Measurements from ENCODE around the gene LDB2. TPM values are rescaled to one million over a fixed set of nuclear protein-coding genes. Genes with fewer than 3 reads are reported as not detected.

Gene LDB2
- total RNA-seq, 1 donor from 2014 or later = 31.5 TPM

DNA sequence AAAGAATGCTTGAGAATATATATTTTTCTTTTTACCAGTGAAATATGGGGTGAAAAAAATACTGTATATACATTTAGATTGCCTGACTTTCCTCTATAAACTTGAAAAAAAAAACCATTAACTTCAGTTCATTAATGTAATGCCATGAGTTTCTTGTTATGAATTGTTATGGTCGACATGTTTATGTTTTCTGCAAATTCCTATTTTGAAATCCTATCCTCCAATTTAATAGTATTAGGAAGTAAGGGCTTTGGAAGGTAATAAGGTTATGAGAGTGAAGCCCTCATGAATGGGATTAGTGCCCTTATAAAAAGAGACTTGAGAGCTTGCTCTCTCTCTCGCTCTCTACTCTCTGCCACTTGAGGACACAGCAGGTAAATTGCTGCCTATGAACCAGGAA lies 211.4 kb downstream of the LDB2 start:
- no peak overlapping the region for H3K27ac Mint-ChIP-seq
- H3K9me3 Mint-ChIP-seq = no peaks in the 10 kb centered on the region
- no peak for DNase-seq (ENCODE audit: extremely low spot score, unreplicated experiment)
- H3K4me3 Mint-ChIP-seq = no peak overlapping the region
- TF ChIP-seq CTCF (conservative IDR thresholded peaks at IDR 0.05) = no peak
- peaks cover 18% of the 10 kb centered on the region for H3K4me1 Mint-ChIP-seq (ENCODE audit: unreplicated experiment)
- H3K36me3 Mint-ChIP-seq = no peaks in the 10 kb centered on the region
- no peaks in the 10 kb centered on the region for H3K27me3 Mint-ChIP-seq

DNA sequence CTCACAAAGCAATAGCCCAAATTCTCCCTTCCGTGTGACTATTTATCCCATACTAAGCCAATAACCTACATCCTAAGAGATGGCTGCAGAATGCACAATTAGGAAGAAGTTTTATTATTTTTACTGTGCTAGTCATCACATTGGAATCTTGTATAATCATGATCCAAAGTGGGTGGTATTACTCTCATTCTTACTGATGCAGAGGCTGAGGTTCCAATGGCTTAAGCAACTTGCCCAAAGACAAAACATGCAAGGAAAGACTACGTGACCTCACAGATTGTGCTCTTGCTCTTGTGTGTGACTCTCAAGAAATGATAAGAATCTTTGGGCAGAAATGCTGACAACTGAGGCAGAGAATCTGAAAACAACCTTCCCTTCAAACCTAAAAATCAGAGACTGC lies 212.2 kb downstream of the LDB2 start:
- no peak overlapping the region for H3K27ac Mint-ChIP-seq

DNA sequence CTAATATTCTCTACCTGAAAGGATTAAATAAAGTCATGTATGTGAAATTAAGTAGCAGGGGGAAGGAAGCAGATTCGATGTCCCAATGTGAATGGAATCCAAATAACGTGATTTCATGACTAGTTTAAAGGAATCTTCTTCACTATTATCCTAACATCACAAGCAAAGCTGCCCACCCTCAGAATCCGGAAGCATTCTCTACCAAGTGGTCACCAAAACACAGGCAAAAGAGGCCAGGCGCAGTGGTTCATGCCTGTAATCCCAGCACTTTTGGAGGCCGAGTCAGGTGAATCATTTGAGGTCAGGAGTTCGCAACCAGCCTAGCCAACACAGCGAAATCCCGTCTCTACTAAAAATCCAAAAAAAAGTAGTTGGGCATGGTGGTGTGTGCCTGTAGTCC lies 212.9 kb downstream of the LDB2 start:
- peaks cover 17% of the 10 kb centered on the region for H3K4me1 Mint-ChIP-seq (ENCODE audit: unreplicated experiment)
- no peak overlapping the region for H3K4me3 Mint-ChIP-seq
- H3K36me3 Mint-ChIP-seq = no peaks in the 10 kb centered on the region
- no peak overlapping the region for H3K27ac Mint-ChIP-seq
- H3K27me3 Mint-ChIP-seq = no peaks in the 10 kb centered on the region
- TF ChIP-seq CTCF (conservative IDR thresholded peaks at IDR 0.05) = no peak
- no peak for DNase-seq (ENCODE audit: extremely low spot score, unreplicated experiment)
- H3K9me3 Mint-ChIP-seq = no peaks in the 10 kb centered on the region

More for the DNA sequence above, 212.2 kb downstream of the LDB2 start:
- no peak for TF ChIP-seq CTCF (conservative IDR thresholded peaks at IDR 0.05)
- no peaks in the 10 kb centered on the region for H3K27me3 Mint-ChIP-seq
- H3K4me1 Mint-ChIP-seq (ENCODE audit: unreplicated experiment) = peaks cover 15% of the 10 kb centered on the region
- no peak for DNase-seq (ENCODE audit: extremely low spot score, unreplicated experiment)
- no peaks in the 10 kb centered on the region for H3K36me3 Mint-ChIP-seq
- H3K4me3 Mint-ChIP-seq = no peak overlapping the region
- no peaks in the 10 kb centered on the region for H3K9me3 Mint-ChIP-seq

DNA sequence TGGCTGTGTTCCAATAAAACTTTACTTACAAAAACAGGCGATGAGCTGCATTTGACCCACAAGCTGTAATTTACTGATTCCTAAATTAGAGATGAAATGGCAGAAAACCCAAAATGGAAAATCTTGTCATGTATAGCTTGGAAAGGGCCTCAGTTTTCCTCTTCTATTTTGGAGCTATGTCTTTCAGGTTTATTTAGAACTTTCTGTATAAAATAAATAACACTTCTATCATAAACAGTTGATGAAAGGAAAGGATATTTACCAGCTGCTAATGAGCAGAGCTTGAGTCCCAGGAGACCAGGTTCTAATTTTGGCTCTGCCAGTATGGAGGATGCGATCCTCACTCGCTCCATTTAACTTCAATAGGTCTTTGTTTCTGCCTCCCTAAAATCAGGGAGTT lies 213.5 kb downstream of the LDB2 start:
- TF ChIP-seq CTCF (conservative IDR thresholded peaks at IDR 0.05) = no peak
- H3K36me3 Mint-ChIP-seq = no peaks in the 10 kb centered on the region
- H3K4me1 Mint-ChIP-seq (ENCODE audit: unreplicated experiment) = peaks cover 19% of the 10 kb centered on the region
- no peak overlapping the region for H3K4me3 Mint-ChIP-seq
- H3K27ac Mint-ChIP-seq = no peak overlapping the region
- DNase-seq (ENCODE audit: extremely low spot score, unreplicated experiment) = no peak
- no peaks in the 10 kb centered on the region for H3K9me3 Mint-ChIP-seq
- no peaks in the 10 kb centered on the region for H3K27me3 Mint-ChIP-seq

DNA sequence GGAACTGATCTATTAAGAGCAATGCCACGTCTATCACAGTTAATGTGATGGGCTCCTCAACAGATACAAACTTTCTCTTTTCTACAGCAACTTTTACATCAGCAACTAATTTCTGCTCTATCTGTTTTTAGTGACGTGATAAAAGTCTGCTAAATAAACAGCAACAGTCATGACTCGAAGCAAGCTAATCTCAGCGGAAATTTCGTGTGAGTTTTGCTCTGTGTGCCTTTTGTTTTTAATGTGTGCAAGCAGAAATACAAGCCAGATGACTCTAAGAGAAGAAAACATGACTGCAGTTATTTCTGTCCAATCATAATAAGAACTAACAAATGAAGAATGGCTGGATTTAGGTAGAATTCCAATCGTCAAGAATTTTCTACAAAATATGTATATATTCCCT lies 214.3 kb downstream of the LDB2 start:
- TF ChIP-seq CTCF (conservative IDR thresholded peaks at IDR 0.05) = no peak
- H3K9me3 Mint-ChIP-seq = no peaks in the 10 kb centered on the region
- DNase-seq (ENCODE audit: extremely low spot score, unreplicated experiment) = no peak
- H3K27me3 Mint-ChIP-seq = no peaks in the 10 kb centered on the region
- H3K4me3 Mint-ChIP-seq = no peak overlapping the region
- no peaks in the 10 kb centered on the region for H3K36me3 Mint-ChIP-seq
- peaks cover 19% of the 10 kb centered on the region for H3K4me1 Mint-ChIP-seq (ENCODE audit: unreplicated experiment)
- H3K27ac Mint-ChIP-seq = no peak overlapping the region

GRCh38 chr4:16682975-16683374 lies 215.5 kb downstream of the LDB2 start:
- no peaks in the 10 kb centered on the region for H3K36me3 Mint-ChIP-seq
- H3K27me3 Mint-ChIP-seq = no peaks in the 10 kb centered on the region
- no peaks in the 10 kb centered on the region for H3K9me3 Mint-ChIP-seq
- H3K27ac Mint-ChIP-seq = no peak overlapping the region
- no peak for TF ChIP-seq CTCF (conservative IDR thresholded peaks at IDR 0.05)
- H3K4me3 Mint-ChIP-seq = no peak overlapping the region
- H3K4me1 Mint-ChIP-seq (ENCODE audit: unreplicated experiment) = peaks cover 19% of the 10 kb centered on the region
- DNase-seq (ENCODE audit: extremely low spot score, unreplicated experiment) = no peak
